DMS114 treated with DMSO at 0.1 percent for 48 hours (cell line): ENCODE data around the gene TMEFF1.

ENCODE experiments used
- DNase-seq: peaks from one replicate; lab custom pipeline; 2025; ENCODE audit not compliant: unreplicated experiment; lab: John Stamatoyannopoulos, UW

The TMEFF1 gene

DNA sequence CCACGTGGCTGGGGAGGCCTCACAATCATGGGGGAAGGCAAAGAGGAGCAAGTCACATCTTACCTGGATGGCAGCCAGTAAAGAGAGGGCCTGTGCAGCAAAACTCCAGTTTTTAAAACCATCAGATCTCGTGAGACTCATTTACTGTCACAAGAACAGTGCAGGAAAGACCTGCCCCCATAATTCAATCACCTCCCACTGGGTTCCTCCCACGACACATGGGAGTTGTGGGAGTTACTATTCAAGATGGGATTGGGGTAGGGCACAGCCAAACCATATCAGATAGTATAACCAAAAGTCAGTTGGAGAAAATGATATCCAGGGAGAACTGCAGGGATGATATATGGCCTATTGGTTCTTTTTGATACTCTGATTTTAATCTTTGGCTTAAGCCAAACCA lies 94.9 kb downstream of the TMEFF1 start:
- DNase-seq = no peak

DNA sequence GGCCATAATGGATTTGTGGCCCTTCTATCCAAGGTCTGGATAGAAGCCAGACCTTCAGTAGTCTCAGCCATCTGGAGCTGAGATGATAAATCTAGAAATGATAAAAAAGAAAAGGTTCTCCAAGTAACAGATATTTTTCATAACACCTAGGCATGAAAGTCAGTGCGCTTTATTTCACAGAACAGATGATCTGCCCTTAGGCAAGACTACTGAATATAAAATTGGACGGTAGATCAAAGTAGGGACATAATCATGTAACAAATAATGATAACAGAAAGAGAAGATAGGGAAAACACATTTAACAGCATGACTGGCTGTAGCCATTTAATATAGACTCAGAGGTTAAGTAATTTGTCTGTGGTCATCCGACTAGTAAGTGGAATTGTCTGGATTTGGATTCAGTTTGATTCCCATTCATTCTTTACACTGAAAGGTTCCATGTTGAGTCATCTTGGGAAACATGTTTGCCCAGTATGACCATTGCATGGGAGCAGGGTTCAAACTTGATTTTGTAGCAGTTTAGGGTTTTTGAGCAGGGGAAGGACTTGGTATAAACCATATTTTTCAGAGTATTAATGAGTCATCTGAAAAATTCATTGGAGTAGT lies 100.8 kb downstream of the TMEFF1 start:
- no peak for DNase-seq

DNA sequence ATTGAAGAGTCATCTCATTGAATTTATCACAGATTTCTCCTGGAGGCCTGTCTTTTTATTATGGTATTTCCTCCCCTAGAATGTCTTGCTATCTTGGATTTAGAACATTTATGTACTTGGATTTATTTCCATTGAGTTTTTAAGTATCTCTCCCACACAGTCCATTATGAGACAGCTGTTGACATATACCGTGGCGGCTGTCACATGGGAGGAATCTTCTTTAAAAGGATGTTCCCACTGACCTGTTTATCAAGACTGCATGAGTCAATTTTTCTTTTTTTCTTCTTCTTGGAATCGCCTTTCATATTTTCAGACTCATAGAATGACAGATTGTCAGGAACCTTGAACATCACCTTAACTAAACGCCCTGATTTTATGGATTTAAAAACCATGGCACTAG lies 102.1 kb downstream of the TMEFF1 start:
- no peak for DNase-seq

DNA sequence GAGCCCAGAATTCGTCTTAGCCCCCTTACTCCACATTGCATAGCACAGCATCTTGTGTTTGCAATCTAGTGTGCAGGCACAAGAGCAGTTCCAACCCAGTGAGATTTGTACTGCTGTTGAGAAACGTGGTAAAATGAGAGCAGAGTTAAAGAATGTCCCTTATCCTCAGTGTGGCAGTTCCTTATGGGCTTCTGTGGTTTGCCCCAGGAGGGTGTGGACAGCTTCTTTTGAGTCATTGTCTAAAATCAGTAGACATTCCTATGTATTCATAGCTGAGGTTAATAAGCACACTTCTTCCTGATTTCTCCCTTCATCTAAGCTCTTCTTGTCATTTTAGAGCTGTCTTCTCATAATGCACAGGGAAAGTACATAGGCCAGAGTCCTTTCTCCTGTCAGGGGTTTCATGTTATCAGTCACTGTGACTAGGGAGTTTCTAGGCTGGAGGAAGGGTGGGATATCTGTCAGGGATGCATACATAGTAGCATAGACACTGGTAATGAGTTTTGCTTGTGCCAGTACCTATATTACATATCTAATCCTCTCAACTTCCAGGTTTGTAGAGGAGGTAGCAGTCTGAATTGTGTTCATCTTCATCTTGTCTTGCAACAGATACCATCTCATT lies 102.9 kb downstream of the TMEFF1 start:
- no peak for DNase-seq

DNA sequence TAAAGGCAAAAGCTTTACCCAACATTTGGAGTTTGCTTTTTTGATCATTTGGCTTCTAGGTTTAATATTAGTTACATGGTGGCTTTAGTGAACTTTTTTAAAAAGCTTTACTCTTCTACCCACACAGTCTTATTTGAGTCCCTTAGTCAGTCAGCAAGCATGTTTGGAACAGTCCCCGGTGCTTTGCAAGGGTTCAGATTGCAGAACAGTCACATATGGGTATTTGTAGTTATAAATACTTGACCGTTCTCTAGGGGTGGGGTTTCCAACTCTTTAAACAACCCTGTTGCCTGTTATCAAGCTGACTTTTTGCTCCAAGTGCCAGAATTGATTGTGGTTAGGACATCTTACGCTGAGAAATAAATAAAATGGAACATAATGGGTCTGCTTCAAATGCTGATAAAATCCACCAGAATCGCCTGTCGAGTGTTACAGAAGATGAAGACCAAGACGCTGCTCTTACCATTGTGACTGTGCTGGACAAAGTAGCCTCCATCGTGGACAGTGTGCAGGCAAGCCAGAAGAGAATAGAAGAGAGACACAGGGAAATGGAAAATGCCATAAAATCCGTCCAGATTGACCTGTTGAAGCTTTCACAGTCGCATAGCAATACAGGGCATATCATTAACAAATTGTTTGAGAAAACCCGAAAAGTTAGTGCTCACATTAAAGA lies 105.0 kb downstream of the TMEFF1 start, which contains the start of gene CAVIN4:
Gene CAVIN4, plus strand, starts transcription at position 304 of the 673 bp plus-strand sequence. Its CDS starts 65 bp downstream, at position 369.
- no peak for DNase-seq

DNA sequence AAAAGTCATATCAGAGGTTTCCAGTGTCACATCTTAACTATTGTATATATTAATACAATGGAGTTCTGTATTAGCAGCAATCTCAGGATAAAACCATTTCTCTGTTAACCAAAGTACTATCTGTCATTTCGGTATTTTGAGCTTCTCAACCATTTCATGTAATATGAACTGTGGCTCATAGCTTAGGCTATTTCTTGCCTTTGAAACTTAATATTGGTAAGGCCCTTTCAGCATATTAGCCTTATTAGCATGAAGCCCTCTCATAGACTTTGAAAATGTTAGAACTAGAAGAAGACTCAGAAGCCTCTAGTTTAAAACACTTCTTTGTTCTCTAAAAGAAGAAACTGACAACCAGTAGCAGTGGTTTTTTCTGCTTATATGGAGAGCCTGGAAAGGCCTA lies 105.7 kb downstream of the TMEFF1 start:
- no peak for DNase-seq

DNA sequence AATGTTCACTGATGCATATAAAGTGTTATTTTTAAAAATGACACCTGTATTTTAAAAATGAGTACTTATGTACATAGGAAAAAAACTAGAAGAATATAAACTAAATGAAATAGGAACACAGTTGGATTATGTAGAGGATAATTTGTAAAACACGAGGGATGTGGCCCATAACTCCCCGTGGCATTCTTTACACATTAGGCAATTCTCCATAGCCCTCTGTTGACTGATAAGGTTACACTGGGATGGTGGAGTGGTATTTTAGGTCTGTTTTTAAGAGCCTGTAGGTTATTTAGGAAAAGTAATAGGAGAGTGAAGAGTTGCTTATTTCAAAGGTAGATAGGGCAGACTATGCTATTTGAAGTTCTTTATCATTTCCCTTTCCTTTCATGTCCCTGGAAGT lies 106.7 kb downstream of the TMEFF1 start:
- no peak for DNase-seq

DNA sequence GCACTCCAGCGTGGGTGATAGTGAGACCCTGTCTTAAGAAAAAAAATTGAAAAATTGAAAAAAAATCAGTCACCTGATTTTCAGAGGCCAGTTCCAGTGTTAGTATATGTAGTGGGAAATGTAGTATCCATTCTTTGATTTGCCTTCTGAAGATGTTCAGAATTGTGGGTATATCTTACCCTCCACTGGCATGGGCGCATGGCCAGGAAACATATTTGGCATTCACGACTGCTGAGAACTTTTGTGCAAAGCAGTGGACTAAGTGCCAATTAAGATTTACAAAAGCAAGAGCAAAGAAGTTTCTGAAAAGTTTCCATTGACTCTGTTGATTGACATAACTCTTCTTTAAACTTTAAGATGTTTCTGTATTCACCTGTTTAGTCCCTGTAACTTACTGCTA lies 107.3 kb downstream of the TMEFF1 start:
- no peak for DNase-seq

DNA sequence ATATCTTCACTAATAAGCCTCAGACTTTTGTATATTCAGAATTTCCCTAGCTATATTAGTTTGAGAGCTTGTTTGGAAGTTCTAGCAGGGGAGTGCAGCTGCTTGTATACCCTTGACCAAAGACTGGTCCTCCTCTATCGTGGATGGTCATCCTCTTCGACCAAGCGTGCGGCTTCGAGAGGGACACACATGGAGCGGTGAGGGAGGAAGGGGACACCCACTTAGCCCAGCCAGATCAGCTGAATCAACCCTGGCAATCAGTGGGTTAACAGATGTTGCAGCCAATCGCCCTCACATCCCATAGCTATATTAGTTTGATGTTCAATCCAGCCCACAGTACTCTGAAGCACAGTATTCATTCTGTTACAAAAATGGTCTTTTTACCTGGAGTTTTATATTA lies 108.1 kb downstream of the TMEFF1 start:
- DNase-seq = no peak

DNA sequence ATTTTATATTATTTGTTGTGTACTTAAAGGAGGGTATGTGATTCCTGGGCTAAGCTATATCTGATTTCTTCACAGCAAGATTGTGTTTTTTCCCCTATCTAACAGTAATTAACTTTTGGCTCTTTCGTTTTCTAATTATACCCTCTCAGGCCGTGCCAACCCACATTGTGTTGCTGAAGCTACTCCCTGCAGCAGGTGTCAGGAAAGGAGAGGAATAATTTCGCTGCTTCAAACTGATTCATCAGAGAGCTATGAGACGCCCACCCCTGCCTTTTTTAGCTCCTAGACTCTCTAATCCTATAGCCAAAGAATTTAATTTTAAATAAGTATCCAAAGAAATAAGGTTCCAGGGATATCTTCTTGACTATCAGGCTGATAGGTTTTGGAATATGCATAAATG lies 108.7 kb downstream of the TMEFF1 start:
- DNase-seq = no peak

DNA sequence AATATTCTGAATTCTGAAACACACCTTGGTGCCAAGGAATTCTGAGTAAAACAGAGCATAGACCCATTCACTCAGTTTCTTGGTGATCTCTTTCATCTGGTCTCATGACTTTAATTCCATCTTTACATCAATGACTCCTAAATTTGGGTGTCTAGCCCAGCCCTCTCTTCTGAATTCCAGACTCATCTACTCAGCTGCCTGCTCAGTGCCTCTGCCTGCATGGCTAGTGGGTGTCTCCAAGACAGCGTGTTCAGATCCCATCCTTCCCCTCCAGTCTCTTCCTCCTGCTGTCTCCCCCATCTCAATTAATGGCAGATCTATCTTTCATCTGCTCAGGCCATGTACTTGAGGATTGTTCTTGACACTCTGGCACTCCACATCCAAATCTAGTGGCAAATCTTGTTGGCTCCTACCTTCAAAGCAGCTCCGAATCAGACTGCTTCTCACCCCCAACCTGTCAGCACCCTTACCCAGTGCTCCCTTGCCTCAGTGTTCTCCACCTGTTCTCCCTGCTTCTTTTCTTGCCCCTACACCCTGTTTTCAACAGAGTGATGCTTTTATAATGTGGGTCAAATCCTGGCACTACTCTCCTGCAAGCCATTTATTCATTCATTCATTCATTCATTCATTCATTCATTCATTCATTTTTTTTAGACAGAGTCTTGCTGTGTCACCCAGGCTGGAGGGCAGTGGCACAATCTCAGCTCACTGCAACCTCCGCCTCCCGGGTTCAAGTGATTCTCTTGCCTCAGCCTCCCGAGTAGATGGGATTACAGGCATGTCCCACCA lies 110.3 kb downstream of the TMEFF1 start:
- no peak for DNase-seq

DNA sequence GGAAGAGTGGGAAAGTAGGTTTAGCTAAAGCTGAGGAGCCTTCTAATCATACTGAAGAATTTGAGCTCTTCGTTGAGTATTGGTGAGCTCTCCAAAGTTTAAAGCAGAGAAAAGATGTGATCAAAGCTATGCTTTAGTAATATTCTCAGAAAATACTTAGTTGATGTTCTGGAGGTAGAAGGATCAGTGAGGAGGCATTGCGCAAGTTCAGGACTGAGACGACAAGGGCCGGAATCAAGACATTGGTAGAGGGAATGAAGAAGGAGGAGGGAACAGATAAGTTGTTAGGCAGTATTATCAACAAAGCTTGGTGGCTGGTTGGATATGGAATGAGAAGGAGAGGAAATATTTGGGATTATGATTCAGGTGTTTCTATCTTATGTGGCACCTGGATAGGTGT lies 112.0 kb downstream of the TMEFF1 start:
- DNase-seq = no peak

DNA sequence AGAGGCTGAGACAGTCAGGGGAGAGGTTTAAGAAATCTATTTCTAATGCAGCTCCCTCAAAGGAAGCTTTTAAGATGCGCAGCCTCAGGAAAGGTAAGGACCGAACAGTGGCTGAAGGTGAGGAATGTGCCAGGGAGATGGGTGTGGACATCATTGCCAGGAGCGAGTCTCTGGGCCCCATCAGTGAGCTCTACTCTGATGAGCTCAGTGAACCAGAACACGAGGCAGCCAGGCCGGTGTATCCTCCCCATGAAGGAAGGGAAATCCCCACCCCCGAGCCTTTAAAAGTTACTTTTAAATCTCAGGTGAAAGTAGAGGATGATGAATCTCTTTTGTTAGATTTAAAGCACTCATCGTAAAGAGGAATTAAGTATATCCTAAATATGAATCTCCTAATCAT lies 113.1 kb downstream of the TMEFF1 start:
- no peak for DNase-seq

DNA sequence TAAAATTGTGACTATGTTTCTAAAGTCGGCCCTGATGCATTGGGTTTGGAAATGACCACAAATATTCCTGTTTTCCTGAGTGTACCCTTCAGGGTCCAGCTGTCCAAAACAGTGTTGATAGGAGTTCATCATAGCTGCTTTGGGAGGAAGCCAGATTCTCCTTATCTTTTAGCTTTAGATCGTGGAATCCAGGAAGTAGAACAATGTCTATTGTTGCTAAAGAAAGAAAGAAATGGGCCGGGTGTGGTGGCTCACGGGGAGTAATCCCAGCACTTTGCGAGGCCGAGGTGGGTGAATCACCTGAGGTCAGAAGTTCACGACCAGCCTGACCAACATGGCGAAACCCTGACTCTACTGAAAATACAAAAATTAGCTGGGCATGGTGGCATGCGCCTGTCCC lies 114.4 kb downstream of the TMEFF1 start:
- no peak for DNase-seq

DNA sequence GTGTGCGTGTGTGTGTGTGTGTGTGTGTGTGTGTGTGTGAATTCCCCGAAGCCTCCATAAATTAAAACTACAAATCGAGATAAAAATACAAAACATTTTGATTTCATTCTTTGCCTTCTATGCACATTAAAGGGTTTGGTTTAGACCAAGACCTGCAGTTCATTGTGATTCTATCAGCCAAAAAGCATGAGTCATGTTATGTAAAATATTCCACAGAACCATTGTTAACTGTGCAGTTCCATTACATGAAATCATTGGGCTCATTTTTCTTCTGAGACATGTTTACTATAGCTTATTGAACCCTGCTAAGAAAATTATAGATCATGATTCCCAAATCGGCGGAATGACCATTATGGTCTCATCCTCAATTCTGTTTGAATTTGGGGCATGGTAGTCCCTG lies 116.6 kb downstream of the TMEFF1 start:
- DNase-seq = no peak

DNA sequence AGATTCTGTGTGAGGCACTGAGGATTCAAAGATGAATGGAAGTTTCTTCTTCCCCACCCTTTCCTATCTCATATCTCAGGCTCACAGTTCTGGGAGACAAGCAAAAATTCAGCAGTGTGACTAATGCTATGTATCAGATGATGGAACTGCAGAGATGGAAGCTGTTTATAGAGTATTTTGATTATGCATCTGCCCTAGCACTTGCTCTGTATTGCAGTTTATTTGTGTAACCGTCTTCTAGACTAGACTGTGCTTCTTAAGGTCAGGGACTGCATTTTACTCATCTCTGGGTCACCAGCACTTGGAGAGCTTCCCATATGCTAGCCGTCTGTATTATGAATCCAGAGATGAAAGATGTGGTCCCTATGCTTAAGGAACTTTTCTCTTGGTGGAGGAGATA lies 117.5 kb downstream of the TMEFF1 start:
- no peak for DNase-seq

DNA sequence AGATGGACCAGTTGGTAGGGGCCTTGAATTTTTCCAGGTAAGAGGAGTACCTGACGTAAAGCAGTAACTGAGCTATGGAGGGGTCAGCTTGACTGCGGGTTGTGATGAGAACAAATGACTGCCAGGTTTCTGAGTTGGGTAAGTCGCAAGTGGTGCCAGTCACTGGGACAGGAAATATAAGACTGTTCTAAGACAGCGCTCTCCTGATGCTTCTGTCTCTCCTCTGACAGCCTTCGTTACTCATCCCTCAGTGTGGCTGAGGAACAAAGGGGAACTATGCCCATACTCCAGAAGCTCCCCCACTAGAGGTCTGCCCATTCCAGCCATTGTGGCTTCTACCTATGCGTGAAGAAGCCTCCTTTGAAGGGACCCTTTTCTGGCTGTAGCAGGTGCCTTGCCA lies 118.2 kb downstream of the TMEFF1 start:
- DNase-seq = no peak

DNA sequence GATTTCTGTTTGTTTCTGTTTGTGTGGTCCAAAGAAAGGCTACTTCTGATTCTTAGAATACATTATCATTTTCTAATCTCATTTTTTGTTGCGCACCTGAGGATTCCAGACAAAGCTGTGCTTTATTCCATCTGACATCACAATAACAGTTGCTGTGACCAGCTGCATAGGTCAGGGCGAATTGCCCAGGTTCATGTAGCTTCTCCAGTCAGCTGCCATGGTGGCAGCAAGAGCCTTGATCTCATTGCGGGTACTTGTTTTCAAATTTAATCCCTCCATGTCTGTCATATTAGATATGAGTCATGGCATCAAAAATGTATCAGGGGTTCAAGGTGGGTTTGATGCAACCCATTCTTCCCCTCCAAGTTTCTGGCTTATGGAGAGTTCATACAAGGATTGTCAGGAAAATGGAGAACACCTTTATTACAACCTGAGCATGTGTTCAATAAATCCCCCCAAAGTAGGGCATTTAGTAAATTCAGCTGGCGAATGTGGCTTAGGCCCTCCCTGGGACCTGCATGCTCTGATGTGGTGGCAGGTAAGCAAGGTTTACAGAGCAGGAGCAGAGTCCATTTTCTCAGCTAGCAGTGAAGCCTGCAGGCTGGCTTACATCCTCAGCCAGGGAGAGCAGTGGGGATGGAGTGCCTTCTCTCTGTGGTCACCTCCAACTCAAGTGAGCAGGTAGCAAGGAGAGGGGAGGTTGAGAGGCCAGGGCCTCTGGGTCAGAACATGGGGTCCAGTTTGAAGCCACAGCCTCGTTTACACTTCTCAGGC lies 118.9 kb downstream of the TMEFF1 start:
- DNase-seq = no peak

DNA sequence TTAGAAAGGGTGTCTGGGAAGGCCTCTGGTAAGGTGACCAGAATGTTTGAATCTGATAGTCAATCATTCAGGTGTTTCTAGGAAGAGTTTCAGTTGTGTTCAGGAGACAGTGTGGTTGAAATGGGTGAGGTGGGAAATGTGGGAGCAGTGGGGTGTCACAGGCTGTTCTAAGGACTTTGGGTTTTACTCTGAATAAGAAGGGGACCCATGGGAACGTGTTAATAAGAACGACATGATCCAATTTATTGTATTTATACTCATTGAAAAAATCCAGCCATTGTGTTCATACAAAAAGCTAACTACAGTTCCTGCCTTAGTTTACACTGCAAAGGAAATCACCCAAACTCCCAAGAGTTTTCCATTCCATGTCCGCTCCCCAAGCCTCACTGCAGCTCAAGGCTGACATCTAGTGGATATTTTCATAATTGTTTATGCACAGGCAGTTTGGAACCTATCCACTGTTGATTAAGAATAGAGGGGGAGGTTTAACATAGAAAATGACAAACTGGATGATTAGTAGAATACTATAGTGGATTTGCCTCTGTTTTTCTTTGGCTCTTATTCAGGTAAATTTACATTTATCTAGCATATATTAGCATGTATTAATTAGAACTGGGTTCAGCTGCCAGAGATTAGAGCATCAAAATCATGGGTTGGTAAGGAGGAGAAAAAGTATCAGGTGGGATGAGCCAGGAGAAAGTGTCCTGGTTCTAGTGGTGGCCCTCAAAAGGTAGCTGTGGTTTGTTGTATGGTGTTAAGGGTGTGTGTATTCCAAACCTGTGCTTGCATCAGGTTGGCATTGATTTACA lies 122.6 kb downstream of the TMEFF1 start:
- peak; percentile 25 for DNase-seq

DNA sequence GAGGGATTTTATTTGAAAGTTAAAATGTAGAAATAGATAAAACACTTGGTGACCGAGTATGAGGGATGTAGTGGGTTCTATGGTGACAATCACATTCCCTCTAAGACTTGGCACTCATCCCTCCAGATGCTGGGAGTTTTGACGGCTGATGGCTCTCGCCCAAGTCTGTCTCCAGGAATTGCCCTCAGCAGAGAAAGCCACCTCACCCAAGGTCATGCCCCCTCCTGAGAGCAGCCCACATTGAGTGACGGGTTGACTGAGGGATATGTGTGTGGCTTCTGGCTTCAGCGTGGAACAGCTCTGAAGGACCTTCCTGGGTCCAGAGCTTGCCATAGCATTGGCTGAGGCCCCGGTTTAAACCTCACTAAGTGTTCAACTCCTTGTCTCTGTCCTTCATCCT lies 124.3 kb downstream of the TMEFF1 start:
- no peak for DNase-seq
